PC-3 (cell line): ENCODE measurements around the gene CA6. TPM values are rescaled to one million over a fixed set of nuclear protein-coding genes. Genes with fewer than 3 reads are reported as not detected.
"Not testable (repeated sequence)": the region's sequence is repeated elsewhere in the genome, so short reads cannot be mapped to it uniquely, and the experiment has no call there.

ENCODE experiments used
- ATAC-seq: fragments of 200-7000 bp; cut with Tn5 transposase; 2 replicates; pipeline ENCODE4 v1.9.1; 2020; ENCODE audit warnings: mild to moderate bottlenecking, moderate library complexity
- BruUV-seq: library from RNA; stranded (reverse); fragments of 400-500 nt; replicated peaks from 2 replicates; lab custom pipeline; 2021; lab: Mats Ljungman, UMichigan
- CTCF ChIA-PET: fragments of 300-600 bp; sonication (Branson Sonifier 250); formaldehyde crosslinking; loops from one replicate; lab custom pipeline; 2022; ENCODE audit warnings: antibody characterized with exemption; lab: Charles Lee
- POLR2A ChIA-PET: fragments of 300-600 bp; sonication (Branson Sonifier 250); formaldehyde crosslinking; loops from one replicate; lab custom pipeline; 2022; ENCODE audit warnings: antibody characterized with exemption; ENCODE audit not compliant: unreplicated experiment; lab: Charles Lee
- DNase-seq: peaks from one replicate; pipeline ENCODE4 v3.0.0-alpha.2; 2015
- H2AFZ ChIP-seq: fragments of 300-600 bp; sonication (generic); 2 replicates; pipeline ENCODE4 v1.6.0; 2016; ENCODE audit warnings: antibody characterized with exemption, low read length
- H3F3A ChIP-seq: fragments of 300-600 bp; sonication (generic); one replicate; pipeline ENCODE4 v1.6.0; 2017; ENCODE audit warnings: antibody characterized with exemption, low read length, control low read depth, mild to moderate bottlenecking; ENCODE audit not compliant: unreplicated experiment
- H3K27ac ChIP-seq: fragments of 300-600 bp; sonication (generic); 2 replicates; pipeline ENCODE4 v1.5.1; 2016; ENCODE audit warnings: mild to moderate bottlenecking, low read length
- H3K27me3 ChIP-seq: fragments of 300-600 bp; sonication (generic); 2 replicates; pipeline ENCODE4 v1.6.1; 2016; ENCODE audit warnings: low read length, mixed read lengths
- H3K36me3 ChIP-seq: fragments of 300-600 bp; sonication (generic); 2 replicates; pipeline ENCODE4 v1.6.1; 2016; ENCODE audit warnings: low read depth, mixed run types, low read length, mixed read lengths
- H3K4me1 ChIP-seq: fragments of 300-600 bp; sonication (generic); 2 replicates; pipeline ENCODE4 v1.5.1; 2016; ENCODE audit warnings: low read length; ENCODE audit not compliant: insufficient read depth
- H3K4me2 ChIP-seq: fragments of 300-600 bp; sonication (generic); 2 replicates; pipeline ENCODE4 v1.6.0; 2016; ENCODE audit warnings: low read length
- H3K4me3 ChIP-seq: fragments of 300-600 bp; sonication (generic); 2 replicates; pipeline ENCODE4 v1.5.1; 2016; ENCODE audit warnings: mild to moderate bottlenecking, low read length, mixed read lengths
- H3K79me2 ChIP-seq: fragments of 300-600 bp; sonication (generic); 2 replicates; pipeline ENCODE4 v1.6.1; 2017; ENCODE audit warnings: low read length, mixed read lengths
- H3K9ac ChIP-seq: fragments of 300-600 bp; sonication (generic); 2 replicates; pipeline ENCODE4 v1.6.0; 2016; ENCODE audit warnings: mild to moderate bottlenecking, low read length
- H3K9me2 ChIP-seq: fragments of 300-600 bp; sonication (generic); replicated peaks from 2 replicates; pipeline ENCODE4 v1.6.1; 2016; ENCODE audit warnings: mixed run types, low read length, mixed read lengths
- H3K9me3 ChIP-seq: fragments of 300-600 bp; sonication (generic); 2 replicates; pipeline ENCODE4 v1.6.1; 2016; ENCODE audit warnings: low read length, mixed read lengths
- H4K20me1 ChIP-seq: fragments of 300-600 bp; sonication (generic); 2 replicates; pipeline ENCODE4 v1.6.1; 2016; ENCODE audit warnings: low read length, mixed read lengths
- CTCF ChIP-seq: fragments of 300-600 bp; sonication (generic); conservative IDR thresholded peaks from 2 replicates; pipeline ENCODE4 v1.5.1; 2017; ENCODE audit warnings: antibody characterized with exemption, low read depth, mild to moderate bottlenecking, low read length
- EZH2 ChIP-seq: fragments of 300-600 bp; sonication (generic); IDR thresholded peaks from one replicate; pipeline ENCODE4 v1.6.1; 2017; ENCODE audit warnings: antibody characterized with exemption, mild to moderate bottlenecking, low read length; ENCODE audit not compliant: unreplicated experiment
- EZH2phosphoT487 ChIP-seq: fragments of 300-600 bp; sonication (generic); IDR thresholded peaks from 2 replicates; pipeline ENCODE4 v1.6.1; 2018; ENCODE audit warnings: mild to moderate bottlenecking, antibody characterized with exemption, low read length, borderline replicate concordance
- intact Hi-C: fragments of 100-400 bp; cut with micrococcal nuclease; formaldehyde crosslinking; loops from 2 replicates; pipeline ENCODE4 v1.9.0; 2023
- total RNA-seq: library from RNA; depleted of rRNA; stranded (reverse); fragments of >200 nt; gene quantifications from 2 replicates; pipeline ENCODE4 v1.2.3, GENCODE V29; 2014

The CA6 gene
- total RNA-seq, 1 experiment from 2014 or later: 0.18 TPM

GRCh38 chr1:8989061-8989460 lies 43.4 kb downstream of the CA6 start:
- TF ChIP-seq EZH2 (no peak), EZH2phosphoT487 (no peak)
- intact Hi-C loops: loop anchor here (5.0 kb wide), 1 partner anchor 117 kb away; no protein-coding TSS in a partner anchor
- no peak overlapping the region for H3K9ac ChIP-seq
- no TSS peak for BruUV-seq
- H3K27ac ChIP-seq: no peak overlapping the region
- no peaks in the 10 kb centered on the region for H3K9me3 ChIP-seq
- no peak overlapping the region for H3K4me3 ChIP-seq
- no peaks in the 10 kb centered on the region for H3K79me2 ChIP-seq
- H3K9me2 ChIP-seq: no peaks in the 10 kb centered on the region
- no peaks in the 10 kb centered on the region for H4K20me1 ChIP-seq
- no peak overlapping the region for H2AFZ ChIP-seq
- peaks cover 27% of the 10 kb centered on the region for H3K4me1 ChIP-seq
- ATAC-seq (no peak), DNase-seq (no peak)
- H3K4me2 ChIP-seq: no peak overlapping the region
- H3F3A ChIP-seq: no peaks in the 10 kb centered on the region
- ChIA-PET POLR2A (no interaction called here), CTCF (interaction anchor here (0.5 to 1.7 kb wide), 2 partner anchors 16 to 32 kb away, joined by 3 to 9 read pairs; no protein-coding TSS in a partner anchor)
- no peaks in the 10 kb centered on the region for H3K36me3 ChIP-seq
- no peaks in the 10 kb centered on the region for H3K27me3 ChIP-seq

DNA sequence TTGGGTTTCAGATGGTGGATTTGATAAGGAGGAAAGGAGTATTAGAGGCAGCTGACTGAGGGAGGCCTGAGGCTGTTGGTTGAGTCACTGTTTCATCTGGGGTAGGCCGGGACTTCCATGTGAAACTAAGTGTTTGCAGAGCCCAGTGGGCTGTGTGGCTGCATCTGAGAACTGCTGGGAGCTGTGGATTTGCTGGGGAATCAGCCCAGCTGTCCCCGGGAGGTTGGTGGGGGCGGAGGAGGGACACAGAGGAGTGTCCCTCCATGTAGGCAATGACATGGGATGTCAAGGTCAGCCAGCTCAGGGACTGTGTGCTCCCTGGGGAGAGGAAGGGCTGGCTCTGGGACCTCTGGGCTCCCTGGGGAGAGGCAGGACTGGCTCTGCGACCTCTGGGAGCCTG lies 44.2 kb downstream of the CA6 start:
- intact Hi-C loops: loop anchor here (5.0 kb wide), 1 partner anchor 118 kb away; no protein-coding TSS in a partner anchor
- no peaks in the 10 kb centered on the region for H4K20me1 ChIP-seq
- POLR2A ChIA-PET: no interaction called here
- H3K4me2 ChIP-seq: no peak overlapping the region
- no peak overlapping the region for H3K4me3 ChIP-seq
- peak; percentile 46 for DNase-seq
- H3K9me2 ChIP-seq: no peaks in the 10 kb centered on the region
- H3K27ac ChIP-seq: no peak overlapping the region
- peak; percentile 18; the same call in 1 of the 2 replicates for ATAC-seq
- H3F3A ChIP-seq: no peaks in the 10 kb centered on the region
- no peak overlapping the region for H3K9ac ChIP-seq
- peak overlapping the region; percentile 40; the same call in 1 of the 2 replicates for H2AFZ ChIP-seq
- no peaks in the 10 kb centered on the region for H3K79me2 ChIP-seq
- CTCF ChIA-PET: interaction anchor here (1.7 kb wide), 1 partner anchor 15 kb away, joined by 9 read pairs; no protein-coding TSS in a partner anchor
- TF ChIP-seq EZH2phosphoT487 (no peak), EZH2 (no peak), CTCF (no peak)
- H3K9me3 ChIP-seq: no peaks in the 10 kb centered on the region
- BruUV-seq: no TSS peak
- no peaks in the 10 kb centered on the region for H3K27me3 ChIP-seq
- H3K4me1 ChIP-seq: peaks cover 27% of the 10 kb centered on the region
- H3K36me3 ChIP-seq: no peaks in the 10 kb centered on the region

GRCh38 chr1:8992936-8993687 lies 47.4 kb downstream of the CA6 start:
- Histone ChIP-seq H3K9me2 (no peaks in the 10 kb centered on the region), H3F3A (no peaks in the 10 kb centered on the region), H3K27me3 (no peaks in the 10 kb centered on the region), H3K79me2 (no peaks in the 10 kb centered on the region), H3K4me3 (no peak overlapping the region), H4K20me1 (no peaks in the 10 kb centered on the region), H3K4me2 (no peak overlapping the region), H3K9me3 (no peaks in the 10 kb centered on the region), H2AFZ (no peak overlapping the region), H3K4me1 (0 out of 2 replicates have a peak, but pooled peaks cover 7% of the 10 kb centered on the region), H3K27ac (no peak overlapping the region), H3K9ac (no peak overlapping the region), H3K36me3 (no peaks in the 10 kb centered on the region)
- TF ChIP-seq EZH2 (no peak), CTCF (peak; percentile 49)
- no peak for ATAC-seq
- ChIA-PET CTCF (interaction anchor here (0.6 to 0.7 kb wide), 2 partner anchors 11 to 30 kb away, joined by 3 to 4 read pairs; no protein-coding TSS in a partner anchor), POLR2A (no interaction called here)
- BruUV-seq: no TSS peak
- intact Hi-C loops: no loop called here
- no peak for DNase-seq

DNA sequence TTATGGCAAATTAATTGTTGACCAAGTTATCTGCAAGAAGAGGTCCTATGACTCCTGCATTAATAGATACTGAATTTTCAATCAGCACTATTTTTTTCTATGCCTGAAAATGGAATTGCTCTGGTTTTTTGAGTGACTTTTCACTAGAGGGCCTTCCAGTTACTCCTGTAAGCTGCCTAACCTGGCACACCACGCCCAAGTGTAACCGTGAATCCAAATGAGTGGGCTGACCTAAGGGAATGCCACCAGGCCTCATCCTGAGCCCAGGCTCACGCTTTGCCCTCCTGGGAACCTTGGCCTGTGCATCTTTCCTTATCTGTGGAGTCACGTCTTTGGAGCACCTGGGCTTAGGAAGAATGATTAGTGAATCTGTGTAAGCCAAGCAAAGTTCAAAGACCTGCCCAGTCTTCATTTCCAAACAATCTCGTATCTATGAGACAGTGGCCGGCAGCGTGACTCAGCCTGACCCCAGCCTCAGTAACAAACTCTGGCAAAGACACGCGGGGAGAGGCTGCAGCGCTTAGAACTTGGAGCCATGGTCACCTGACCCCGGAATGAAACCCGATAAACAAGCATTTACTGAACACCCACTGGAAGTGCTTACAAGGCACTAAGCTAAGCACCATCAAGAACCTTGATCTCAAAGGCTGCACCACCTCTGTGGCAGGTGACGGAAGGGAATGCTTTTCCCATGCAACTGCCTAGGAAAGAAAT lies 48.5 kb downstream of the CA6 start:
- H3K9me2 ChIP-seq, H3K9ac ChIP-seq, ATAC-seq, H3K4me1 ChIP-seq, H3K36me3 ChIP-seq, H3K79me2 ChIP-seq, BruUV-seq, H4K20me1 ChIP-seq, POLR2A ChIA-PET, DNase-seq, H3F3A ChIP-seq, intact Hi-C loops, H2AFZ ChIP-seq, H3K4me2 ChIP-seq, H3K27me3 ChIP-seq, H3K27ac ChIP-seq, H3K4me3 ChIP-seq, H3K9me3 ChIP-seq: not testable (repeated sequence)
- CTCF ChIA-PET: interaction anchor here (1.5 kb wide), 1 partner anchor 11 kb away, joined by 3 read pairs; no protein-coding TSS in a partner anchor
